Psoas muscle (tissue), 8 donors: ENCODE data around the gene SMCO1. TPM values are rescaled to one million over a fixed set of nuclear protein-coding genes. Genes with fewer than 3 reads are reported as not detected.
A peak's percentile ranks its signal among the peaks of the same experiment; 100 is the strongest.
"Not testable (repeated sequence)": the region's sequence is repeated elsewhere in the genome, so short reads cannot be mapped to it uniquely, and the experiment has no call there.

Experiments
- ATAC-seq, 4 donors: fragments of 200-7000 bp; cut with Tn5 transposase; one replicate each; pipeline ENCODE4 v1.9.1; 2020; ENCODE audit warnings: moderate library complexity in 3 of 4, mild to moderate bottlenecking in 2 of 4
- DNase-seq, 2 donors: peaks; one replicate each; pipeline ENCODE4 v3.0.0-alpha.2; 2020
- H3K27ac ChIP-seq: fragments of 200-600 bp; one replicate; pipeline ENCODE4 v1.8.0; 2022
- H3K27me3 ChIP-seq, 3 donors: fragments of 200-600 bp in 1 of 3; one replicate each; pipeline versions ENCODE4 v1.6.1 to v1.8.0; 2013 to 2022; ENCODE audit warnings: low read length in 2 of 3, mild to moderate bottlenecking in 2 of 3, moderate library complexity in 1 of 3; ENCODE audit not compliant: insufficient read depth in 3 of 3
- H3K36me3 ChIP-seq, 2 donors: fragments of 200-600 bp in 1 of 2; one replicate each; pipeline versions ENCODE4 v1.6.1 to v1.8.0; 2013 to 2022; ENCODE audit warnings: low read depth in 1 of 2, mild to moderate bottlenecking in 1 of 2, moderate library complexity in 1 of 2; ENCODE audit not compliant: insufficient read depth in 1 of 2
- H3K4me1 ChIP-seq: fragments of 200-600 bp; one replicate; pipeline ENCODE4 v1.8.0; 2022
- H3K4me3 ChIP-seq: fragments of 200-600 bp; one replicate; pipeline ENCODE4 v1.8.0; 2022; ENCODE audit warnings: mild to moderate bottlenecking
- H3K9me3 ChIP-seq: fragments of 200-600 bp; one replicate; pipeline ENCODE4 v1.8.0; 2022
- whole genome bisulfite sequencing, 3 donors: extraction: QIAGEN DNeasy Blood & Tissue Kit; methylation state at CpG; one replicate each; pipeline versions ENCODE4 v1.1.6 to v1.1.7; 2013; 5-methylcytosine and 5-hydroxymethylcytosine counted together
- intact Hi-C, 2 donors: fragments of 100-400 bp; cut with DNase I; formaldehyde crosslinking; loops; one replicate each; pipeline versions ENCODE4 v1.11.0 to v1.14.2; 2022
- polyA plus RNA-seq, 3 donors: library from polyadenylated mRNA; stranded (reverse); fragments of 200-250 nt; gene quantifications; one replicate each; pipeline ENCODE4 v1.2.3, GENCODE V29; 2013
- total RNA-seq, 4 donors: library from RNA; stranded (reverse); fragmentation: NEBNext Ultra II Directional in 2 of 4; extraction: Animal tissue kit (Norgen Biotek cat#: 25700) in 2 of 4; gene quantifications; one replicate each; pipeline versions ENCODE4 v1.2.1 to v1.2.4, GENCODE V29; 2021 to 2023
- TF ChIP-seq, protein P1 (sequence below): fragments of 200-600 bp; IDR thresholded peaks from one replicate; pipeline ENCODE4 v1.8.0; 2022; ENCODE audit warnings: antibody characterized with exemption
- donor health status: healthy with polysubstance abuse.
- donor health status: DM: no; HTN: no; CAD: no; lungs with moderate emphysema.
- donor health status: Bipolar disorder and iron deficiency.
- donor health status: healthy.
- donor health status: DM: yes; HTN: yes; CAD: no.
- donor health status: DM: no; HTN: no; CAD: no.
- donor health status: DM: no; HTN: no; CAD: no.
- donor health status: DM: yes; HTN: yes; CAD: no.

The SMCO1 gene
- total and polyA plus RNA-seq, 7 donors, result 1.2 to 16.9 (median 7.3) TPM

DNA sequence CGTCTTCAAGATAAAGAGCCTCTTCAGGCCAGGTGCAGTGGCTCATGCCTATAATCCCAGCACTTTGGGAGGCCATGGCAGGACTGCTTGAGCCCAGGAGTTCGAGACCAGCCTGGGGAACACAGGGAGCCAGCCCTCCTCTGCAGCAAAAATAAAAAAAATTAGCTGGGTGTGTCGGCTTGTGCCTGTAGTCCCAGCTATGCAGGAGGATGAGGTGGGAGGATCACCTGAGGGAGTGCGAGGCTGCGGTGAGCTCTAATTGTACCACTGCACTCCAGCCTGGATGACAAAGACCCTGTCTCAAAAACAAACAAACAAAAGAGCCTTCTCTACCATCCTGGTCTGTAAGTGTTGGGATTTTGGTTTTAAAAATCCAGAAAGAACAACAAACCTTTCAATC, 42.1 kb upstream of the SMCO1 start:
- Histone ChIP-seq H3K36me3 (peaks cover 3 to 52% of the 10 kb centered on the region in 2 donors), H3K4me3 (no peak overlapping the region), H3K9me3 (no peaks in the 10 kb centered on the region), H3K27me3 (no peaks in the 10 kb centered on the region), H3K27ac (no peak overlapping the region), H3K4me1 (peaks cover 10% of the 10 kb centered on the region)
- DNase-seq (no peak), ATAC-seq (no peak)
- TF ChIP-seq, protein P1, sequence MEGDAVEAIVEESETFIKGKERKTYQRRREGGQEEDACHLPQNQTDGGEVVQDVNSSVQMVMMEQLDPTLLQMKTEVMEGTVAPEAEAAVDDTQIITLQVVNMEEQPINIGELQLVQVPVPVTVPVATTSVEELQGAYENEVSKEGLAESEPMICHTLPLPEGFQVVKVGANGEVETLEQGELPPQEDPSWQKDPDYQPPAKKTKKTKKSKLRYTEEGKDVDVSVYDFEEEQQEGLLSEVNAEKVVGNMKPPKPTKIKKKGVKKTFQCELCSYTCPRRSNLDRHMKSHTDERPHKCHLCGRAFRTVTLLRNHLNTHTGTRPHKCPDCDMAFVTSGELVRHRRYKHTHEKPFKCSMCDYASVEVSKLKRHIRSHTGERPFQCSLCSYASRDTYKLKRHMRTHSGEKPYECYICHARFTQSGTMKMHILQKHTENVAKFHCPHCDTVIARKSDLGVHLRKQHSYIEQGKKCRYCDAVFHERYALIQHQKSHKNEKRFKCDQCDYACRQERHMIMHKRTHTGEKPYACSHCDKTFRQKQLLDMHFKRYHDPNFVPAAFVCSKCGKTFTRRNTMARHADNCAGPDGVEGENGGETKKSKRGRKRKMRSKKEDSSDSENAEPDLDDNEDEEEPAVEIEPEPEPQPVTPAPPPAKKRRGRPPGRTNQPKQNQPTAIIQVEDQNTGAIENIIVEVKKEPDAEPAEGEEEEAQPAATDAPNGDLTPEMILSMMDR, result no peak
- WGBS, 3 donors, result 87 to 92% (median 90%) methylated on average over 5 of the region's 5 CpGs
- intact Hi-C loops, result no loop called here

DNA sequence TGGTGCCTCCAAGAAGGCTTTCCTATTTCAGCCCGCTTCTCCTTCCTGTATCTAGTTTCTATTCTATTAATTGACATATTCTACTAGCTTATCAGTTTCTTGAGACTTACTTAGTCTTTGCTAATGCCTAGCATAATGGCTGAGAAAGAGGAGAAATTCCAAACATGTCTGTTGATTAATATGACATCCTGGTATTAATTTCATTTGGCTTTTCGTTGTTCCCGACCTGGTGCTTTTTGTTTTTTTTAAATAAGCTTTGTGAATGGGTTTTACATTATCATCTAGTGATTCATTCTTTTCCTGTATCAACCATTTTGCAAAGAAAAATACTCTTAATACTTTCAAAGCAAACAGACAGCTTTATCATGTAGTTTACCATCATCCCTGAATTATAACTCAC, 40.1 kb upstream of the SMCO1 start:
- DNase-seq (no peak), ATAC-seq (no peak)
- intact Hi-C loops, result no loop called here
- no peak overlapping the region for H3K4me3 ChIP-seq
- H3K27ac ChIP-seq, result no peak overlapping the region
- no peaks in the 10 kb centered on the region for H3K27me3 ChIP-seq
- peaks cover 3 to 34% of the 10 kb centered on the region in 2 donors for H3K36me3 ChIP-seq
- TF ChIP-seq, protein P1, result no peak
- no peaks in the 10 kb centered on the region for H3K9me3 ChIP-seq
- H3K4me1 ChIP-seq, result peaks cover 10% of the 10 kb centered on the region
- 70 to 82% (median 77%) methylated on average over 3 of the region's 3 CpGs for WGBS, 3 donors

DNA sequence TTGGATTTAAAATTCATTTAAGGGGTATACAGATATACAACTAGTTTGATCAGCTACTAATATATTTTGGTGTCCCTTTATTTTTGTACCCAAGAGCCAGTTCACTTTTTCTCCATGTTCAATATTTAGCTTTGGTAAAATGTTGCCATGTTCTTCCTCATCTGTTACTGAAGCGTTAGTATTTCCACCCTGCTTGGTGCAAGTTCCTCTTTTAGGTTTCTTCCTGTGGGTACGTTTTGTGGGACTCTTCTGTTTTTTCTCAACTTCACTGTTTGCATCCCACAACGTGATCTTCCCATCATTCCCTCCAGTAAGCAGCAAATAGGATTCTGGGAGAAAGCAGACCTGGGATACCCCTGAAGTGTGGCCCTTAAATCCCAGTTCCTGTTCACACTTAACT, 39.1 kb upstream of the SMCO1 start:
- Histone ChIP-seq H3K4me3 (no peak overlapping the region), H3K4me1 (peaks cover 10% of the 10 kb centered on the region), H3K27me3 (no peaks in the 10 kb centered on the region), H3K27ac (peak overlapping the region; percentile 62), H3K9me3 (no peaks in the 10 kb centered on the region), H3K36me3 (peaks cover 2 to 24% of the 10 kb centered on the region in 2 donors)
- intact Hi-C loops, result no loop called here
- TF ChIP-seq, protein P1, result no peak
- no peak for ATAC-seq
- no peak for DNase-seq
- 69 to 74% (median 72%) methylated on average over 3 of the region's 3 CpGs for WGBS, 3 donors

- H3K4me3 ChIP-seq, result no peak overlapping the region
- TF ChIP-seq, protein P1, result no peak
- peak overlapping the region; percentile 62 for H3K27ac ChIP-seq
- intact Hi-C loops, result no loop called here
- H3K4me1 ChIP-seq, result peaks cover 10% of the 10 kb centered on the region
- DNase-seq (peak; percentile 31 to 83), ATAC-seq (peak; percentile 98 to 100 (median 100))
- H3K36me3 ChIP-seq, result peaks cover 0 to 17% of the 10 kb centered on the region in 2 donors
- no peaks in the 10 kb centered on the region for H3K27me3 ChIP-seq
- 29 to 49% (median 37%) methylated on average over 9 of the region's 9 CpGs for WGBS, 3 donors
- no peaks in the 10 kb centered on the region for H3K9me3 ChIP-seq
Observed at GRCh38 chr3:196553551-196553950, 38.4 kb upstream of the SMCO1 start.

- no peaks in the 10 kb centered on the region for H3K9me3 ChIP-seq
- ATAC-seq, result no peak
- WGBS, 3 donors, result 94 to 97% (median 97%) methylated on average over 5 of the region's 5 CpGs
- no peak overlapping the region for H3K4me3 ChIP-seq
- H3K4me1 ChIP-seq, result peaks cover 10% of the 10 kb centered on the region
- DNase-seq, result no peak
- TF ChIP-seq, protein P1, result no peak
- H3K27me3 ChIP-seq, result no peaks in the 10 kb centered on the region
- no peak overlapping the region for H3K27ac ChIP-seq
- intact Hi-C loops, result no loop called here
- H3K36me3 ChIP-seq, result peaks cover 0 to 9% of the 10 kb centered on the region in 2 donors
Observed at GRCh38 chr3:196552253-196552652, 37.1 kb upstream of the SMCO1 start.

DNA sequence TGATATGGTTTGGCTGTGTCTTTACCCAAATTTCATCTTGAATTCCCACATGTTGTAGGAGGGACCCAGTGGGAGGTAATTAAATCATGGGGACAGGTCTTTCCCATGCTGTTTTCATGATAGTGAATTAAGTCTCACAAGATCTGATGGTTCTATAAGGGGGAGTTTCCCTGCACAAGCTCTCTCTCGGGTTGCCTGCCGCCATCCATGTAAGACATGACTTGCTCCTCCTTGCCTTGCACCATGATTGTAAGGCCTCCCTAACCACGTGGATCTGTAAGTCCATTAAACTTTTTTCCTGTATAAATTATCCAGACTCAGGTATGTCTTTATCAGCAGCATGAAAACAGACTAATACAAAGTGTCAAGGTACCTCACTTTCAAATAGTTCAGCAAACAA, 35.0 kb upstream of the SMCO1 start:
- H3K27me3 ChIP-seq, ATAC-seq, H3K9me3 ChIP-seq, H3K27ac ChIP-seq, H3K36me3 ChIP-seq, DNase-seq, H3K4me3 ChIP-seq, intact Hi-C loops: not testable (repeated sequence)
- WGBS, 3 donors, result 87 to 90% (median 89%) methylated on average over 3 of the region's 3 CpGs
- peaks cover 10% of the 10 kb centered on the region for H3K4me1 ChIP-seq

- H3K9me3 ChIP-seq, H3K4me1 ChIP-seq, DNase-seq, H3K27me3 ChIP-seq, H3K27ac ChIP-seq, ATAC-seq, H3K36me3 ChIP-seq, intact Hi-C loops, H3K4me3 ChIP-seq: not testable (repeated sequence)
- WGBS, 3 donors, result 93 to 100% (median 100%) methylated on average over 1 of the region's 1 CpG
Observed at GRCh38 chr3:196549312-196549711, 34.2 kb upstream of the SMCO1 start.
